ENCODE measurements around the gene TMEM171. TPM values are rescaled to one million over a fixed set of nuclear protein-coding genes. Genes with fewer than 3 reads are reported as not detected.

The TMEM171 gene
- total RNA-seq, 2 donors from 2014 or later: not detected

DNA sequence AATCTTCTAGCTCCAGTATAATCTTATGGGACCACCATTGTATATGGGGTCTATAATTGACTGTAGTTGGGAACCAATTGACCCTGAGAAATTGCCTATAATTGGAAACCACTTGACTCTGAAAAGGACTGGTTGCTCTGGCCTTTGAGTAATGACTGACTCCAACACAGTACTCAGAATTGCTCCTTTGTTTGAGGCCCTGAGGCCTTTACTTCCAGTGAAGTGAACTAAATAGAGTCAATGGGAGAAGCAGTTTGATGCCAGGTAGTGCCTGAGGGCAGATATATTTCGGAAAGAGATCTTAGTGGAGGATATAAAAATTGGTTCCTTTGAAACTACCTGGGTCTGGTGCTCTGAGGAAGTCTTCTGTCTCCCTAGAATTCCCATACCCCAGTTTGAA lies 16.0 kb upstream of the TMEM171 start:
- no peak overlapping the region for H3K4me3 ChIP-seq
- TF ChIP-seq POLR2A (IDR thresholded peaks at IDR 0.05) (no peak), POLR2AphosphoS5 (IDR thresholded peaks at IDR 0.05) (no peak)
- TF ChIP-seq, protein P1, sequence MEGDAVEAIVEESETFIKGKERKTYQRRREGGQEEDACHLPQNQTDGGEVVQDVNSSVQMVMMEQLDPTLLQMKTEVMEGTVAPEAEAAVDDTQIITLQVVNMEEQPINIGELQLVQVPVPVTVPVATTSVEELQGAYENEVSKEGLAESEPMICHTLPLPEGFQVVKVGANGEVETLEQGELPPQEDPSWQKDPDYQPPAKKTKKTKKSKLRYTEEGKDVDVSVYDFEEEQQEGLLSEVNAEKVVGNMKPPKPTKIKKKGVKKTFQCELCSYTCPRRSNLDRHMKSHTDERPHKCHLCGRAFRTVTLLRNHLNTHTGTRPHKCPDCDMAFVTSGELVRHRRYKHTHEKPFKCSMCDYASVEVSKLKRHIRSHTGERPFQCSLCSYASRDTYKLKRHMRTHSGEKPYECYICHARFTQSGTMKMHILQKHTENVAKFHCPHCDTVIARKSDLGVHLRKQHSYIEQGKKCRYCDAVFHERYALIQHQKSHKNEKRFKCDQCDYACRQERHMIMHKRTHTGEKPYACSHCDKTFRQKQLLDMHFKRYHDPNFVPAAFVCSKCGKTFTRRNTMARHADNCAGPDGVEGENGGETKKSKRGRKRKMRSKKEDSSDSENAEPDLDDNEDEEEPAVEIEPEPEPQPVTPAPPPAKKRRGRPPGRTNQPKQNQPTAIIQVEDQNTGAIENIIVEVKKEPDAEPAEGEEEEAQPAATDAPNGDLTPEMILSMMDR (IDR thresholded peaks at IDR 0.05): no peak
- intact Hi-C loops (cut with DNase I): no loop called here
- no peaks in the 10 kb centered on the region for H3K9me3 ChIP-seq
- no peaks in the 10 kb centered on the region for H3K36me3 ChIP-seq
- 63% methylated on average over 1 of the region's 1 CpG for WGBS
- H3K27ac ChIP-seq: no peak overlapping the region
- no peak for DNase-seq (ENCODE audit: low spot score)
- H3K4me1 ChIP-seq (replicated peaks): no peaks in the 10 kb centered on the region
- no peaks in the 10 kb centered on the region for H3K27me3 ChIP-seq (replicated peaks; ENCODE audit: insufficient read depth)

DNA sequence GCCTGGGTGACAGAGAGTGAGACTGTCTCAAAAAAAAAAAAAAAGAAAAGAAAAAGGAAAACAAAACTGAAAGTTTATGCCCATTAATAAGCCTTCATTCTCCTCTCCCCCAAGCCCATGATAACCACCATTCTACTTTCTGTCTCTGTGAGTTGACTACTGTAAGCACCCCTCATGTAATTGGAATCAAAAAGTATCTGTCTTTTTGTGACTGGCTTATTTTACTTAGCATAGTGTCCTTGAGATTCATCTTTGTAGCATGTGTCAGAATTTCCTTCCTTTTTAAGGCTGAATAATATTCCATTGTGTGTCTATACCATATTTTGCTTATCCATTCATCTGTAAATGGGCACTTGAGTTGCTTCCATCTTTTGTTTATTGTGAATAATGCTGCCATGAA lies 14.0 kb upstream of the TMEM171 start:
- no peaks in the 10 kb centered on the region for H3K9me3 ChIP-seq
- no peaks in the 10 kb centered on the region for H3K4me1 ChIP-seq (replicated peaks)
- H3K27ac ChIP-seq: no peak overlapping the region
- intact Hi-C loops (cut with DNase I): no loop called here
- no peak for DNase-seq (ENCODE audit: low spot score)
- H3K36me3 ChIP-seq: no peaks in the 10 kb centered on the region
- TF ChIP-seq, protein P1 (IDR thresholded peaks at IDR 0.05): no peak
- no peak for TF ChIP-seq POLR2AphosphoS5 (IDR thresholded peaks at IDR 0.05)
- TF ChIP-seq POLR2A (IDR thresholded peaks at IDR 0.05): no peak
- H3K4me3 ChIP-seq: no peak overlapping the region
- no peaks in the 10 kb centered on the region for H3K27me3 ChIP-seq (replicated peaks; ENCODE audit: insufficient read depth)

DNA sequence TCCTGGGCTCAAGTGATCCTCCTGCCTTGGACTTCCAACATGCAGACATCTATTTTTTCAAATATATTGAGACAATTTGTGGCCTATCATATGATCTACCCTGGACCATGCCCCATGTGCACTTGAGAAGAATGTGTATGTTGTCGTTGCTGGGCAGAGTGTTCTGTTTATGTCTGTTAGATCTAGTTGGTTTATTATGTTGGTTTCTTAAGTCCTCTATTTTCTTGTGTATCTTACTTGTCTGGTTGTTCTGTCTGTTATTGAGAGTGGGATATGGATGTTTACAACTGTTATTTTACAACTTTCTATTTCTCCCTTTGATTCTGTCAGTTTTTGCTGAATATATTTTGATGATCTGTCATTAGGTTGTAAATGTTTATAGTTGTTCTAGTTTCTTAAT lies 10.2 kb upstream of the TMEM171 start:
- no peaks in the 10 kb centered on the region for H3K27me3 ChIP-seq (replicated peaks; ENCODE audit: insufficient read depth)
- 72% methylated on average over 1 of the region's 1 CpG for WGBS
- TF ChIP-seq POLR2AphosphoS5 (IDR thresholded peaks at IDR 0.05) (no peak), POLR2A (IDR thresholded peaks at IDR 0.05) (no peak)
- TF ChIP-seq, protein P1 (IDR thresholded peaks at IDR 0.05): no peak
- intact Hi-C loops (cut with DNase I): no loop called here
- H3K9me3 ChIP-seq: no peaks in the 10 kb centered on the region
- no peaks in the 10 kb centered on the region for H3K4me1 ChIP-seq (replicated peaks)
- H3K36me3 ChIP-seq: no peaks in the 10 kb centered on the region
- no peak for DNase-seq (ENCODE audit: low spot score)
- H3K27ac ChIP-seq: no peak overlapping the region
- no peak overlapping the region for H3K4me3 ChIP-seq

DNA sequence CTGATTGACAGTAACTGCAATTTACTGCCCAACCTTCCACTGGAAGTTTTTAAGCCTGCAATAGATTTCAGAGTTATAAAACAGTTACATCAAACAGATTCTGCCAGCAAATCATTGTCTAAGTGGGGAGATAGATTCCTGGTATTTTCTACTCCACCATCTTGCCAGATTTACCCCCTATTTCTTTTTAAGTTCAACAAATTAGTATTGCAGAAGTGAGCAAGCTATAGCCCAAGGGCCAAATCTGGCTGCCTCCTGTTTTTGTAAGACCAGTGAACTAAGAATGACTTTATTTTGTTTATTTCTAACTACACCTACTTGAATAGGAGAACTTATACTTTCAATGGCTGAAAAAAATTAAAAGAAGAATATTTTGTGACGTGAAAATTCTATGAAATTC lies 8.8 kb upstream of the TMEM171 start:
- TF ChIP-seq POLR2AphosphoS5 (IDR thresholded peaks at IDR 0.05): no peak
- TF ChIP-seq POLR2A (IDR thresholded peaks at IDR 0.05): no peak
- TF ChIP-seq, protein P1 (IDR thresholded peaks at IDR 0.05): no peak
- Histone ChIP-seq H3K27ac (no peak overlapping the region), H3K27me3 (replicated peaks; ENCODE audit: insufficient read depth) (no peaks in the 10 kb centered on the region), H3K4me1 (replicated peaks) (no peaks in the 10 kb centered on the region), H3K36me3 (no peaks in the 10 kb centered on the region), H3K9me3 (no peaks in the 10 kb centered on the region), H3K4me3 (no peak overlapping the region)
- intact Hi-C loops (cut with DNase I): no loop called here
- no peak for DNase-seq (ENCODE audit: low spot score)
- 95% methylated on average over 1 of the region's 1 CpG for WGBS

DNA sequence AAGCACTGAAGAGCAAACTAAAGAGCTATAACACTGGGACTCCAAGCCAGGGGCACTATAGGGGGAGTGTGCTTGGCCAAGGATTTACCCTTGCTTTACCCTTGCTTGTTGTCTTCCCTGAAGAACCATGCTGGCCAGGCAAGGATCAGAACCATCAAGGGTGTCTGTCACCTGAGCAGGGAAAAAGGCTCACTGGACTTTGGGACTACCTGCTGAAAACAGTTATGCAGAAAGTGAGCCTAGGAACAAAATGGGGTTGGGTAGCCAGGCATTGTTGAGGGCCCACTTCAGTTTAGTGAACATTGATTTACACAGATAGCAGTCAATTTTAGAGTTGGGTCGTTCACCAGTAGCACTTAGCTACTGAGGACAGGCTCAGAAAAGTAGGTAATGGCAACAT lies 8.0 kb upstream of the TMEM171 start:
- Histone ChIP-seq H3K27me3 (replicated peaks; ENCODE audit: insufficient read depth) (no peaks in the 10 kb centered on the region), H3K4me3 (no peak overlapping the region), H3K9me3 (no peaks in the 10 kb centered on the region), H3K4me1 (replicated peaks) (no peaks in the 10 kb centered on the region), H3K27ac (no peak overlapping the region), H3K36me3 (no peaks in the 10 kb centered on the region)
- no peak for DNase-seq (ENCODE audit: low spot score)
- no peak for TF ChIP-seq POLR2A (IDR thresholded peaks at IDR 0.05)
- WGBS: 86% methylated on average over 1 of the region's 1 CpG
- intact Hi-C loops (cut with DNase I): no loop called here
